GM19324 (cell line): ENCODE measurements around the gene CHCHD3.

Source experiments
- ATAC-seq: cut with Tn5 transposase; IDR thresholded peaks from one replicate; pipeline ENCODE4 v1.9.1; 2021; ENCODE audit warnings: mild to moderate bottlenecking, moderate library complexity; ENCODE audit not compliant: unreplicated experiment, low FRiP score

CHCHD3 gene

DNA sequence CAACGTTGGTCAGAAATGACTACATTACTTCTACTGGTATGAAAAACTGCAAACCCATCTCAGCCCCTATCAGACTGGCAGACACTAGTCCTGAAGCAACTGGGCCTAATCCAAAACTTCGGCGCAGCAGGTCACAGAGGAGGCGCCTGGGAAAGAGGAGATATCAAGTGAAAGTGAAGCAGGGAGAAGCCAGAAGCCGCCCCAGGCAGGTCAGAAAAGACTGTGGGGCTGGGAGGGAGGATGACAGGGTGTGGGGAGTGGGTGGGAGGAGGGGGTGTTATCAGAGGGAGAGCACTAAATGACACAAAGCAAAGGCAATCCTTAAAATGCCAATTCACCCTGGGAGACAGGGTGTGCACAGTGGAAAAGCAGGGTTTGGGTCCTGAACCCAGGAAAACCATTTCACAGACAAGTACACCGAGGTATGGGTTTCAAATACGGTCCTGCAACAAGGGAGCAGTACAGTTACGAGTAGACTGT lies 731 bp downstream of the CHCHD3 start:
- no peak for ATAC-seq

DNA sequence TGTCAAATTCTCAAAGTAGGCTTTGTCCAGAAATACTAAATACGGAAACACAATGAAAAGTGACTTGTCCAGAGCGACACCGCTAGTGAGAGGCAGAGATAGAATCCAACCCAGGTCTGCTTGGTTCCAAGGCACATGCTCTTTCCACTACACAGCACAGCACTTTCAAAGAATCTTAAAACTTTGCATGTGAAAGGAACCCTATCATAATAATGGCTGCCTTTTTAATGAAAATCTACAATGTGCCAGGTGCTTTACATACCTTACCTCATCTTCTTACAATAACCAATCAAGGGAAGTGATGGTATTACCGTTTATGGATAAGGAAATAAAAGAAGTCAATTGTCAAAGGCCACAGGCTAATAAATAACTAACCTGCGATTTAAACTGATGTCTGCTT lies 2.6 kb downstream of the CHCHD3 start:
- no peak for ATAC-seq

DNA sequence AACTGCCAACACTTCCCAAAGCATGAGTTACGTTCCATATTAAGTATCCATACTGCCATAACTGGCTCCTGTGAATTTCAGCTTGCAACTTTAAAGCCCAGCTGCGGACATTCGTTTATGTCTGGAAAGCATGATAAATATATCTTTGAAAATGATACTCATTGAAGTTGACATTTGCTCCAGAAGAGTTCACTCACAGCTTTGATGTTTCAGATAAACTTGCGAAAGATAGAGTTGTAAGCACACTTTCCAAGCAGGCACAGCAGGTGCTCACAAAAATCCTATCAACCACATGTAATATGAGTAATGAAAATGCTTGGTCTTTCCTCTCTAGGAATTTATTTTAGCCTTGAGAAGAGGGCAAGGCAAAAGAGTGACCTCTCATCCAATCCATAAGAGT lies 4.5 kb downstream of the CHCHD3 start:
- ATAC-seq: no peak

DNA sequence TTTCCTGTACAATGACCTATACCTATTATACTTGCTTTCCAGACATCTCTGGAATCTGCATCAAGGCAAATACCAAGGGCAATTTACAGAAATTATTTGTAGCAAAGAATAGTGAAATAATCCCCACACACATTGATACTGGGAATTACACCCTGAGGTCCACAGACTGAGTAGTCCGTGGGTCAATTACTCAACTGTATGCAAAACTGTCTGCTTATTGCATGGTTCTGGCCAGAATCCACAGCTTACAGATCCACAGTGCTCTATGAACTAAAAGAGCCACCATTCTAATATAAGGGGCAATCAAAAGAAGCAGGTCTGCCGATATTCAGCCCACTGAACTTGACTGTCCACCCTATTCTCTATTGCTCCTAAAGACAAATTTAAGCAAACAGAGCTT lies 5.7 kb downstream of the CHCHD3 start:
- ATAC-seq: no peak

DNA sequence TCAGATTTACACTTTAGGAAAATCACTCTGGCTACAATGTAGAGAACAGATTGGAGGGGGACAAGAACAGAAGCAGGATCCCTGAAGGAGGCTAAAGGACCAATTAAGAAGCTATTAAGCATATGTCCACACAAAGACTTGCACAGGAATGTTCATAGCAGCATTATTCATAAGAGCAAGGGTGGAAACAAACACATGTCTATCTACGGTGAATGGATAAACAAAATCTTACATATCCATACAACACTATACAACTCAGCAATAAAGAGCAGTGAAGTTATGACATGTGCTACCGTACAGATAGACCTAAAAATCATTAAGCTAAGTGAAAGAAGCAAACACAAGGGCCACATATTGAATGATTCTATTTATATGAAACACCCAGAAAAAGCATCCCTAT lies 10.4 kb downstream of the CHCHD3 start:
- no peak for ATAC-seq

DNA sequence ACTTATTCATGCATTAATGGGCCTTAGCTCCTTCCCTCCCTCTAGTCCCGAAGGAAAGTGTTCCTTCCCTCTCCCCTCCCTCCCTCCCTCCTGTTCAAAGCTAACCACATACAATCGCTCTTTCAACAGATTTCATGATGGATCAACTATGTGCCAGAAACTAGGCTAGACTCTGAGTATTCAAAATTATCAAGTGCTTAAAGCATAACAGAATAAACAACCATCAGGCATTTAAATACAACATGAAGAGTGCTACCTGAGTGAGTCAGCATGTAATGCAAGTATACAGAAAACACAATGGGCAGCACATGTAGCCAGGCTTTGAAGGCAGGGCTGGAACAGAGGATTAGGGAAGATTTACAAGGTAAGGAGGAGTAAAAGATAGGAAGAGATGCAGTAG lies 11.3 kb downstream of the CHCHD3 start:
- ATAC-seq: no peak

DNA sequence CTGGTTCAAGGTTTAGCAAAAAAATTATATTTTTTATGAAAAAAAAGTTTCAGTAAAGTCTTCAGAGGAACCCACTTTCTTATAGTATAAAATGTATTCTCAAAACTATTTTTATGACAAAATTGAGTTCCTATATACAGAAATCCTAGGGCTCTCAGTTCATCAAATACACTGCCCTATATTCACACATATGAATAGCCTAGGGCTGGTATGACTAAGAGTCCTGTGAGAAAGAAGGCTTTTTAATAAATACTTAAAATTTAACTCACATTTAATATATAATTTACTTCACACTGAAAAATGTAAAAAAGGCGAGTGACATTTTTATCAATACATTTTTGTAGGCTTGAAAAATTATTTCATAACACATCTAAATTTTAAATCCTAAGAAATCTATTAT lies 16.6 kb downstream of the CHCHD3 start:
- no peak for ATAC-seq

DNA sequence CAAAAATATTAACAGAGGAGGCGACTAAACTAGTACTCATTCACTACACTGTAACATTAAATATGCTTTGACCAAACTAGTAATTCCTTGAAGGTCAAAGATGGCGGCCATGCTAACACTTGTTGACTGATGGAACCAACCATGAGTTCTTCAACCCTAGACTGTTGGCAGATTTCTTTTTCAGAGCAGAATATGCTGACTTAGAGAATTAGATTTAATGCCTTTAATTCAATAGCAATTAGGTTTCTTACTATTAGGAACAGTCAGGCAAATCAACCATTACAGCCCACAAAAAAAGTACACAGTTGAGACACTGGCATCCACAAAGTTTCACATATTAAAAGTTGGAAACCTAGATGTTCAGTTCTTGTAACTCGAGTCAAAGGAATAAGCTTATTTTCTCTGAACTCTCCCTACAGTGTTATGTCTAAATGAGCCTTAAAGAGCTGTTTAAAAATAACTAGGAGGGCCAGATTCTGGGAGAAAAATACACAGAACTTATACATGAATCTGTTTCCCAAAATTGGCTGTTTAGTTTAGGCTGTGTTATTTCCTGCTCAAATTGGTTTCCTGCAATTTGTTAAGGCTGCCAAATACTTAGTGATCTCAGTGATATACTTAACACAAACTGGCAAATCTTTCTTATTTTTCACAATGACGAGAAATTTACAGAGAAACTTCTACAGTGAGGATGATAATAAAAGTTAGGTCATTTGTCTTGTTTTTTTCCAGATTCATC lies 17.6 kb downstream of the CHCHD3 start:
- ATAC-seq: no peak

DNA sequence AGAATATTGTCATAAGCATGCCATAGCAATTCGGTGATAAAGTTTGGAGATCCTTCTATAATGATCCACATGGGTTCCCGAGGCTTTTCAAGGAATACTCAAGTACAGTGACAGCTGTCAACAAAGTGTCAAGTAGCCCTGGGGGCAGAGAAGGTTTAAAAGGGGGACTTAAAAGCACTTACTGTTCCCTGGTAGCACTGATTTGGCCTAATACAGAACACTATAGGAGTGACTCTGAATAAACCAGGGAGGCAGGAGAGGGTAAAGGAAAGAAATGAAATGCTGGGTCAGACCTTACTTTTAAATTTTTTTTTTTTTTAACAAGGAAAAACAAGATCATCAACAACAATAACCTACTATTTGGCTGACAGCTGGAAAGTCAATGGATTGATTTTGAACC lies 20.1 kb downstream of the CHCHD3 start:
- ATAC-seq: no peak

DNA sequence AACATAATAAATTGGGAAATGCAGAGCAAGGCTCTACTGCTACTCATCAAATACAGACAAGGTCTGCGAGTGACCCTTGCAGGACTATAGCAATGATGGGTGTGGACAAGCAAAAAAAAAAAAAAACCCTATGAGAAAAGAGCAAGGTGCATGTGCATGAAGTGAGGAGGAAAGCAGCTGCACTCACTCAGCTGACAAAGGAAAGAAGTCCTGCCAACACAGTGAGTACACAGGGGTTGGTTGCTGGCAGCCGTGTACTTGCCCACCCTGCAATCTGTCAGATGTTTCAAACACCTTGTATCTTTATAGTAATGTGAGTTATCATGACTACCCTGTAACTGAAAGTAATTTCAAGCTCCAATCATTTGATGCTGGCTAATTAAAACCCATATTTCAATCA lies 20.5 kb downstream of the CHCHD3 start:
- ATAC-seq: no peak

DNA sequence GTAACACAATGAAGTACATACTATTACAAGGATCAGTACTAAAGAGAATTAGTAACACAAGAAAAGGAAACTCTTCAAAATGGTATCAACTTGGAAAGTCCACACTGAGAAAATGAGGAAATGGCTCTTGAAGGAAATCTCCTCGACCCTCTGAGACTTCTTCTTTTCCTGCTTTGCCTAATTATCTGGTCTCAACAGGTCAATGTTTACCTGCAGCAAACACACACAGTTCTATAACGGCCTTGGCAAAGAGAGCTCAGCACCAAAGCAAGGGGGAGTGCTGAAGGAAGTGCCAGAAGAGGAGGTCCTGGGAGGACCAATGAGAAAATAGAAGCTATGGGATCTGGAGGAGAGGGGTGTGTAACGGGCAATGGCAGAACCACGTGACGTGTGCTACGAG lies 21.9 kb downstream of the CHCHD3 start:
- ATAC-seq: no peak

DNA sequence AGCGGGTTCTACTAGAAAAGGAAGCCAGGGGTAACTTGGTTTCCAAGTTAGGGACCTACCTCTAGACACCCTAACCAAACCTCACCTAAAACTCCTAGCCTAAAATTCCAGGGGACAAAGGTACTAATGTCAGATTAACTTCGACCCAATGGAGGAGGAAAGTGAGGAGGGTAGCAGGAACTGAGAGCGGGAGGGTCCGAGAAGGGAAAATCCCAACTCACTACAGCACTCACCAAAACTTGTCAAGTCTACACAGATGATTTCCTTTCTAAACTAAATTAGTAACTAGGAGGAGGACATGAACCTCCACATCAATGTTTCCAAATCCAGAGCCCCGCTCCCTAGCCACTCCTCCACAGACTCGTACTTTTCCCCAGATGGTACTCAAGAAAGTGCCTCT lies 22.6 kb downstream of the CHCHD3 start:
- no peak for ATAC-seq

DNA sequence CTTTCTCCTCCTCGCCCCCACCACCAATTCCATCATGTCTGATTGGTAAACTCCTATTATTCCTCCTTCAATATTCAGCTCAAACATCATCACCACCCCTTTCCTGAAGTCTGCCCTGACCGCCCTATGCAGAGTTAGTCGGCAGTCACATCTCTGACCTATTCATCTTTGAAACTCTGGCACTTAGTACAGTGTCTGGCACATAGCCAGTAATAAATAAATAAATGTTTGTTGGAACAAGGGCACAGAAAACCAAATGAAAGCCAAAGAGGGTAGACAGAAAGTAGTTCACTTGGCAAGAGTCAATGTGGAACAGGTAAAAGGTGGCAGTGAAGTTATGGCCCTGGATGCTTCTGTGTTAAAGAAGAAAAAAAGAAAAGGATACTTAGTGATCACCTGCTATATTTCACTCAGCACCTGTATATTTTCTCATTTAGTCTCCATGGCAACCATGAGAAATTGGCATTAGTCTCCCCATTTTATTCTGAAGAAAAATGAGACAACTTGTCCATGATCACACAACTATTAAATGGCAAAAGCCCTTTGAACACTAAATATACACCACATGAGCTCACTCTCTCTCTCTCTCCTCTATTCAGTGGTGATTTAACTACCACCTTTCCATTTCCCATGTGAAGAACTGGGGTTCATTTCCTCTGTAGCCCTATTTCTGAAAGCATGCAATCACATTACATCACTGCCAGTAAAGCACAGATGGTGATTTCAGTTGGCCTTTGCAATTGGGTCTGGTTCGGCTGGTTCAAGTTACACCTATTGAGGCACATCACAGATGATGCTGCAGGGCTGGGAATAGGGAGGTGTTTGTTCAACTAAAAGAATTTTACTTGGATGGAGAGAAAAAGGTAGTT lies 25.3 kb downstream of the CHCHD3 start:
- ATAC-seq: no peak

DNA sequence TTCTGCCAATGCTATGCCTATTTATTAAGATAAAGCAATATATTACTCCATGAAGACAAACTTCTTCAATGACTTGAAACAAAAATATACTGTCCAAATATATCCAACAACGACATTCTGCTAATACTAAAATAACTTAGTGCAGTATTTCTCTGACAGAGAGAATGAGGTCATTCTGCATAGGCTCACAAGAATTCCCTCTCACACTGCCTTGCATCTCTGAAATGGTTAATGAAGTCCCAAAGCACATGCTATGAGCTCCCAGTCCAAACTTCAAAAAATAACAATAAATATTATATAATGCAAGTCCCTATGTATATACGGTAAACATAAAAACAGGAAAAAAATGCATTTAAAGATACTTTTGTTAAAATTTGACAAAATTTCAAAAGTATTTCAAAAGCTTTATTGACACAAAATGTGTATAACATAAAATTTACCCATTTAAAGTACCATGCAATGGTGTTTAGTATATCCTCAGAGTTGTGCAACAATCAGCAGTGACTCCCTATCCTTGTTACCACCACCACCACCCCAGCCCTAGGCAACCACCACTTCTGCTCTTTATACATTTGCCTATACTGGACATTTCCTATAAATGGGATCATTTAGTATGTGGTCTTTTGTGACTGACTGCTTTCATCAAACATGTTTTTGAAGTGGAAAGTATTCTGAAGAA lies 27.6 kb downstream of the CHCHD3 start:
- no peak for ATAC-seq

DNA sequence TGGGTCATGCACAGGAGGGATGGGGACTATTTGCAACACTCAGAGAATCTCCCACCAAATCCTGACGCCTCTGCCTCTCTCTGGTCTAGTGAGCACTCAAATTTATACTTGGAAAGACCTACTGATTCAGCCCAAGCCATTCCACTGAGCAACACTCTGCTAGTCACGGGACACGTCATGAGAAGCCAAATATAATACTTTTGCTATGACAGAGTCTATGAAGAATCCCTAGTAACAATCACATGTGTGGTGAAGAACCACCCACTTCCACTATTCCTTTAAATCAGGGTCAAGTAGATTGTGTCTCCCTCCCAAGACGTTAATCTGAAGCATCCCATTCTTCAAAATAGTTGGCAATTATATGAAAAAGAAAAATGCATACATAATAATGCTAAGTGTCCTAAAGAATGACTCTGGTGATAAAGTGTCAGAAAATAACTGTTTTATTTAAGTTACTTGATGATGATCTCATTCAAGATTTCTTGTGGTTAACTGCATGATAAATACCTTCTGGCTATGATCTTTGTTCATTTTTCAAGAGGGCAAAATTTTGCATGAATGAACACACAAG lies 28.5 kb downstream of the CHCHD3 start:
- no peak for ATAC-seq

DNA sequence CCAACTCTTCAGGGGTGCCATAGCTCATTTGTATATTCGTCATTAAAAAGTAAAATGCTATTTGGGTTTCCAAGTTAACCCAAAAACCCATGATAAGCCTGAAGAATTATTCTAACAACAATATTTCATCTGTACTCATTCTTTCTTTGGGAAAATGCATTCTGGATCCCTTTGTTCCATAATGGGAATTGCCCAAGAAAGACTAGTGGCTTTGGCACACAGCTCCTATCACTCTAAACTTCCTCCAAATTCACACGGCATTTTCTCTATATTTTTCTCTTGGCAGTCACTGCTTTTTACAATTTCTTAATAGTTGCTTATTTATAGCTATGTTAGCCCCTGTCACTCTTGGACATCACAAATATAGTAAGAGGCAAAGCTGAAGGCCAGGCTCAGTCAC lies 29.1 kb downstream of the CHCHD3 start:
- ATAC-seq: no peak

DNA sequence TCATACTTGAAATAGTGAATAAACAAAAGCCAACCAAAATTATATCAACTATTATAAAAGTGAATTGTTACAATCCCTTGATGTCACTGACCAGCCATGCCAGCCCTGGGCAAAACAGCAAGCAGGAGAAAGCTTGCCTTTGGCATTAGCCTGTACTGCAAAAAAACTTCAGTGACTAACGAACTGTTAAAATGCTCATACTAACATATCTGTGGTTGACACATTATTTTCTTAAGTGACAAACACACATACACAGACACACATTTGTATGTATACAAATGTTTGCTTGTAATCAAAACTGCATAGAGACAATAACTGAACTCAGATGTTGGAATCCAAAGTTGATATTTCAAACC lies 29.5 kb downstream of the CHCHD3 start:
- ATAC-seq: no peak

DNA sequence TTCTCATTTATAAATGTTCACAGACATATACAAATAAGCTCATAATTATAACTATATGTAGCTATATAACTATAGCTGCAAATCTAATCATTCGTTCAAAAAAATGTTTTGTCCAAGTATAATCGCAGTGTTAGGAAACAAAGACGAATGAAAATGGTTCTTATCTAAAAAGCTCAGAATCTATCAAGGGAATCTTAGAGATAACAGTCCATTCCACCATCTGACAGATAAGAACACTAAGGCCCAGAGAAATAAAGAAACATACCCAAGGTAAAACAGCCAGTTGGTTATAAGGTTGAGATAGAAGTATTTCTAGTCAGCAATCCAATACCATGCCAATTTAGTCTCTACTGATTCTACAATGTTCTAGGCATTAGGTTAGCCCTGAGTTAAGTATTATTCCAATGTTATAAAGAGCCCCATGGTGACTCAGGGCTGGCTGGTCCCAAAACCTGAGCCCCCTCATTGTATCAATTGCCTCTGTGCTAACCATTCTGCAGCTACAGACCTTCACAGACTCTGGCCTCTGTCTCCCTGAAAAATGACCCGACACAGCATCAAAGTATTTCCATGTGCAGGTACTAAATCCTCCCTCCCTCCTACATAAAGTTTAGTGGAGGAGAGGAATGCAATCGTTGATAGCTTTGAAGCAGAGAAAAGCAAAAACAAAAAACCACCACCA lies 30.0 kb downstream of the CHCHD3 start:
- no peak for ATAC-seq

DNA sequence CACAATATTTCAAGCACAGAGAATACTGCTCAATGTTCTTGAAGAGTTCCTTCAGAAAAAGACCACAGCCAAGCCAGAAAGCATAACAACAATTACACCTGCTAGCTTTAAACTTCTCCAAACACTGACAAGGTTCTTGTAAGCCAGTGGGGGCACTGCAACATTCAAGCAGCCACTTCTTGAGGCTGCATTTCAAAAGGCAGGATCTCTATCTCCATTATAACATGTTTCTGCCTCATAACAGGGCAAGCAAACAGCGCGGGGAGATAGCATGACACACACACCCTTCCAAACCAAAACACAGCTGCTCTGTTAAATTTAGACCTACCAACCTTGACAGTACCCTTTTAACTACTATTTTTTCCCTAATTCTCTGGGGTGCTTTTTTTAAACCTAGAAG lies 30.8 kb downstream of the CHCHD3 start:
- ATAC-seq: no peak

DNA sequence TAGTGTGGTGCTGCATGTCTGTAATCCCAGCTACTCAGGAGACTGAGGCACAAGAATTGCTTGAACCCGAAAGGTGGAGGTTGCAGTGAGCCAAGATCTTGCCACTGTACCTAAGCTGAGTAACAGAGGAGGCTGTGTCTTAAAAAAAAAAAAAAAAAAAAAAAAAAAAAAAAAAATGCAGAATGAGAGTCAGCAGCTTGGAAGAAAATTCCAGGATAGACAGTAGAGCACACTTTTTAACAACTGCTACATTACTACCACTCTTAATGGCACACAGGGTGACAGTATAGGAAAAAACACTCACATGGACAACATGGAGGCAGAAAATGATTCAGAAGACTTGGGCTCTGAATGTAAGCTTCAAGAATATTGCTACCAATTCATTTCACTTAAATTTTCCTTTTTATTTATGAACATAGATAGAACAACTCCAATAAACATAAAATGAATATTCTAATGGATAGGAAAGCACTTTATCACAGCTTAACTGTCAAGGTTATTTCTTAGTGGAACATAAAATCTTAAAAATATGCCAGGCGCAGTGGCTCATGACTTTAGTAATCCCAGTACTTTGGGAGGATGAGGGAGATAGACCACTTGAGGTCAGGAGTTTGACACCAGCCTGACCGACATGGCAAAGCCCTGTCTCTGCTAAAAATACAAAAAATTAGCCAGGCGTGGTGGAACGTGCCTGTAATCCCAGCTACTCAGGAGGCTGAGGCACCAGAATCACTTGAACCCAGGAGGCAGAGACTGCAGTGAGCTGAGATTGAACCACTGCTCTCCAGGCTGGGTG lies 31.5 kb downstream of the CHCHD3 start:
- ATAC-seq: no peak
